DMS114 treated with DMSO at 0.1 percent for 48 hours (cell line): ENCODE data around the gene SEMA3A.
"Not testable (repeated sequence)": the region's sequence is repeated elsewhere in the genome, so short reads cannot be mapped to it uniquely, and the experiment has no call there.

ENCODE experiments used
- DNase-seq: peaks from one replicate; lab custom pipeline; 2025; ENCODE audit not compliant: unreplicated experiment; lab: John Stamatoyannopoulos, UW

The SEMA3A gene

GRCh38 chr7:84194484-84195271 is at the start of gene SEMA3A:
Gene SEMA3A, minus strand, starts transcription at chr7:84194789. Its CDS starts 203 bp downstream, at chr7:84194586.
- peak; percentile 78 for DNase-seq

- DNase-seq = not testable (repeated sequence)
These were observed 48.4 kb upstream of the SEMA3A start for GRCh38 chr7:84243037-84243436.

GRCh38 chr7:84238596-84238995 is 44.0 kb upstream of the SEMA3A start:
- no peak for DNase-seq

GRCh38 chr7:84237533-84238173 is 43.1 kb upstream of the SEMA3A start:
- DNase-seq = no peak

- DNase-seq = no peak
These were observed 41.8 kb upstream of the SEMA3A start for GRCh38 chr7:84236398-84236797.

- no peak for DNase-seq
These were observed 38.1 kb upstream of the SEMA3A start for GRCh38 chr7:84232646-84233045.

- DNase-seq = no peak
These were observed 36.6 kb upstream of the SEMA3A start for GRCh38 chr7:84231157-84231556.

- DNase-seq = no peak
These were observed 35.9 kb upstream of the SEMA3A start for GRCh38 chr7:84230491-84230890.

GRCh38 chr7:84228526-84228925 is 33.9 kb upstream of the SEMA3A start:
- no peak for DNase-seq

- DNase-seq = no peak
These were observed 32.2 kb upstream of the SEMA3A start for GRCh38 chr7:84226759-84227158.

GRCh38 chr7:84224505-84224904 is 29.9 kb upstream of the SEMA3A start:
- no peak for DNase-seq

GRCh38 chr7:84219310-84219709 is 24.7 kb upstream of the SEMA3A start:
- DNase-seq = no peak

- no peak for DNase-seq
These were observed 24.1 kb upstream of the SEMA3A start for GRCh38 chr7:84218681-84219080.

- DNase-seq = no peak
These were observed 21.9 kb upstream of the SEMA3A start for GRCh38 chr7:84216472-84216871.

GRCh38 chr7:84214757-84215156 is 20.2 kb upstream of the SEMA3A start:
- not testable (repeated sequence) for DNase-seq

- no peak for DNase-seq
These were observed 15.7 kb upstream of the SEMA3A start for GRCh38 chr7:84210301-84210700.

GRCh38 chr7:84209006-84209405 is 14.4 kb upstream of the SEMA3A start:
- no peak for DNase-seq

GRCh38 chr7:84207615-84208014 is 13.0 kb upstream of the SEMA3A start:
- DNase-seq = no peak

GRCh38 chr7:84207025-84207424 is 12.4 kb upstream of the SEMA3A start:
- DNase-seq = no peak

- DNase-seq = no peak
These were observed 10.1 kb upstream of the SEMA3A start for GRCh38 chr7:84204655-84205054.

GRCh38 chr7:84202855-84203254 is 8.3 kb upstream of the SEMA3A start:
- DNase-seq = no peak

- DNase-seq = peak; percentile 70
These were observed 6.3 kb upstream of the SEMA3A start for GRCh38 chr7:84200859-84201258.

GRCh38 chr7:84199216-84199615 is 4.6 kb upstream of the SEMA3A start:
- DNase-seq = no peak
